Endothelial cell of umbilical vein (primary cell): ENCODE results near the gene NME7. TPM values are rescaled to one million over a fixed set of nuclear protein-coding genes. Genes with fewer than 3 reads are reported as not detected.

Source experiments
- BruUV-seq: library from RNA; stranded (reverse); fragments of 400-500 nt; replicated peaks from 2 replicates; lab custom pipeline; 2021; lab: Mats Ljungman, UMichigan
- CTCF ChIA-PET: fragments of 300-600, 350-600 bp; sonication (Branson Sonifier 250); formaldehyde crosslinking; loops from one replicate; lab custom pipeline; 2021; ENCODE audit warnings: antibody characterized with exemption, inconsistent platforms; lab: Charles Lee
- POLR2A ChIA-PET: fragments of 300-600, 350-600 bp; sonication (Branson Sonifier 250); formaldehyde crosslinking; loops from one replicate; lab custom pipeline; 2021; ENCODE audit warnings: antibody characterized with exemption, inconsistent platforms; lab: Charles Lee
- DNase-seq: peaks from one replicate; pipeline ENCODE4 v3.0.0-alpha.2; 2011; ENCODE audit warnings: low read depth, low spot score
- FAIRE-seq: peaks from 2 replicates; lab custom pipeline; 2011; peaks lifted over from hg19 to GRCh38; lab: Jason Lieb, UNC
- H2AFZ ChIP-seq: 2 replicates; pipeline ENCODE4 v1.6.0; 2012; ENCODE audit warnings: low read depth, low read length, control low read depth, inconsistent platforms
- H3K27ac ChIP-seq: 2 replicates; pipeline ENCODE4 v1.5.1; 2011; ENCODE audit warnings: low read depth, mild to moderate bottlenecking, control low read depth, low read length, moderate library complexity; ENCODE audit not compliant: insufficient read depth
- H3K27me3 ChIP-seq, 2 experiments: 2 replicates each; pipeline versions ENCODE4 v1.6.0 to v1.6.1; 2011; ENCODE audit warnings: low read length in 2 of 2, mixed read lengths in 1 of 2; ENCODE audit not compliant: control insufficient read depth in 2 of 2, insufficient read depth in 2 of 2
- H3K36me3 ChIP-seq, 2 experiments: 2 replicates in 1 of 2; 3 replicates in 1 of 2; pipeline ENCODE4 v1.5.1; 2011; ENCODE audit warnings: low read length in 2 of 2, mild to moderate bottlenecking in 1 of 2, moderate library complexity in 1 of 2; ENCODE audit not compliant: control insufficient read depth in 2 of 2, insufficient read depth in 2 of 2; ENCODE audit errors: extremely low read depth in 1 of 2
- H3K4me1 ChIP-seq: 3 replicates; pipeline ENCODE4 v1.5.1; 2011; ENCODE audit warnings: mild to moderate bottlenecking, low read length; ENCODE audit not compliant: control insufficient read depth, insufficient read depth; ENCODE audit errors: extremely low read depth
- H3K4me2 ChIP-seq: 2 replicates; pipeline ENCODE4 v1.6.1; 2011; ENCODE audit warnings: low read length, control low read depth, mixed read lengths; ENCODE audit not compliant: insufficient read depth
- H3K4me3 ChIP-seq, 3 experiments: fragments of 200-600 bp in 1 of 3; sonication (generic), shearing (Covaris generic) in 1 of 3; replicated peaks in 1 of 3; 2 replicates each; pipeline ENCODE4 v1.5.1; 2011 to 2016; ENCODE audit warnings: control low read depth in 3 of 3, low read length in 3 of 3, mild to moderate bottlenecking in 2 of 3, inconsistent platforms in 1 of 3, low read depth in 1 of 3, moderate library complexity in 1 of 3; ENCODE audit not compliant: insufficient read depth in 1 of 3
- H3K79me2 ChIP-seq: 2 replicates; pipeline ENCODE4 v1.6.0; 2012; ENCODE audit warnings: low read length, inconsistent platforms; ENCODE audit not compliant: control insufficient read depth, insufficient read depth
- H3K9ac ChIP-seq: replicated peaks from 2 replicates; pipeline ENCODE3; 2011; ENCODE audit warnings: low read length, control low read depth; ENCODE audit not compliant: insufficient read depth; ENCODE audit errors: extremely low read depth
- H3K9me1 ChIP-seq: replicated peaks from 3 replicates; pipeline ENCODE4 v1.6.0; 2011; ENCODE audit warnings: mild to moderate bottlenecking, low read length; ENCODE audit not compliant: control insufficient read depth, insufficient read depth; ENCODE audit errors: extremely low read depth
- H3K9me3 ChIP-seq: replicated peaks from 2 replicates; pipeline ENCODE4 v1.5.1; 2012; ENCODE audit warnings: low read length, inconsistent platforms; ENCODE audit not compliant: control insufficient read depth, insufficient read depth
- H4K20me1 ChIP-seq: replicated peaks from 2 replicates; pipeline ENCODE3; 2011; ENCODE audit warnings: mild to moderate bottlenecking, low read length; ENCODE audit not compliant: control insufficient read depth, insufficient read depth; ENCODE audit errors: extremely low read depth
- CTCF ChIP-seq, 2 donors: IDR thresholded peaks; 1 replicate in 1 of 2; 2 replicates in 1 of 2; pipeline ENCODE4 v1.5.1; 2011; ENCODE audit warnings: low read length in 2 of 2, mild to moderate bottlenecking in 2 of 2, moderate library complexity in 2 of 2, control low read depth in 1 of 2, inconsistent platforms in 1 of 2, low read depth in 1 of 2; ENCODE audit not compliant: insufficient read depth in 1 of 2; ENCODE audit errors: extremely low read depth in 1 of 2
- EZH2 ChIP-seq: IDR thresholded peaks from 2 replicates; pipeline ENCODE4 v1.6.1; 2012; ENCODE audit warnings: borderline replicate concordance, low read depth, mild to moderate bottlenecking, moderate library complexity, low read length, inconsistent platforms; ENCODE audit not compliant: severe bottlenecking
- FOS ChIP-seq: IDR thresholded peaks from 2 replicates; pipeline ENCODE4 v1.6.1; 2011; ENCODE audit warnings: mild to moderate bottlenecking, low read length, moderate library complexity, borderline replicate concordance; ENCODE audit not compliant: insufficient read depth
- GATA2 ChIP-seq: IDR thresholded peaks from 2 replicates; pipeline ENCODE4 v1.7.0; 2011; ENCODE audit warnings: low read depth, mild to moderate bottlenecking, moderate library complexity, mixed read lengths, low read length; ENCODE audit not compliant: insufficient read length, insufficient read depth
- JUN ChIP-seq: IDR thresholded peaks from 2 replicates; pipeline ENCODE4 v1.6.1; 2011; ENCODE audit warnings: borderline replicate concordance, low read depth; ENCODE audit not compliant: insufficient read length, insufficient read depth
- MAX ChIP-seq: IDR thresholded peaks from 2 replicates; pipeline ENCODE4 v1.6.1; 2011; ENCODE audit not compliant: insufficient read depth, insufficient read length
- MYC ChIP-seq: IDR thresholded peaks from one replicate; pipeline ENCODE4 v1.6.1; 2011; ENCODE audit warnings: mild to moderate bottlenecking, low read depth, low read length
- POLR2A ChIP-seq: IDR thresholded peaks from 2 replicates; pipeline ENCODE4 v1.6.1; 2012; ENCODE audit warnings: low read depth, mild to moderate bottlenecking, control low read depth, low read length
- POLR2AphosphoS5 ChIP-seq: IDR thresholded peaks from 2 replicates; pipeline ENCODE4 v1.6.1; 2012; ENCODE audit warnings: low read depth, mild to moderate bottlenecking, control low read depth, low read length, moderate library complexity; ENCODE audit not compliant: insufficient read depth
- dilution Hi-C: fragments of 300-500 bp; cut with MboI; formaldehyde crosslinking; loops from one replicate; pipeline ENCODE4 v1.15.0; 2019; ENCODE audit warnings: low sequenced_read_pairs; ENCODE audit not compliant: extremely low pct_ligation_motif_present
- intact Hi-C: fragments of 100-400 bp; cut with micrococcal nuclease; formaldehyde crosslinking; loops from one replicate; pipeline ENCODE4 v1.10.0; 2022
- polyA plus RNA-seq, 4 experiments: library from polyadenylated mRNA; depleted of rRNA in 3 of 4; stranded (reverse) in 3 of 4; unstranded in 1 of 4; fragments of >200 nt; gene quantifications; 2 replicates each; pipeline versions ENCODE4 v1.2.1 to v1.2.3, GENCODE V29; 2011 to 2012; ENCODE audit warnings: missing spikeins in 1 of 4
- total RNA-seq: library from RNA; stranded (reverse); gene quantifications from 2 replicates; pipeline ENCODE4 v1.2.3, GENCODE V29; 2021

The NME7 gene
- total and polyA plus RNA-seq, 2 donors (not counting 3 experiments of a cell fraction or from before 2014, with no cell fraction given), result 16.5 to 25.3 TPM

DNA sequence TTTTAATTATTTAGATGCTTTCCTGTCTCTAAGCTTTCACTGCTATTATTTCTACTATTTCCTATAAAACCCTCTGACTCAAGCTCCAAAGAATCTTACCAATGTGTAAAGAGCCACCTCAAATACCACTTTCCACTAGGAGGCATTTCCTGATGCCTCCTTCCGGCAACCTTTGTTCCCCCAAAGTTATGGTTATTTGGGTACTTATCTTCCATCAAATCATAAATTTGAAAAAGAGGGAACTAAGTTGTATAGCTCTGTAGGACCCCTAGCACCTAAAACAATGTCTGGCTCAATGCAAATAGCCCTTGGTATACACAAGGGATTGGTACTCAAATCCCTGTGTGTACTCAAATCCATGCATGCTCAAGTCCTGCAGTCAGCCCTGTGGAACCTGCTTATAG lies 79.6 kb downstream of the NME7 start:
- H3K79me2 ChIP-seq, result no peaks in the 10 kb centered on the region
- H3K27me3 ChIP-seq, result no peaks in the 10 kb centered on the region
- no peaks in the 10 kb centered on the region for H3K9me1 ChIP-seq
- no peak for FAIRE-seq
- TF ChIP-seq FOS (peak; percentile 18), GATA2 (peak; percentile 49), EZH2 (no peak)
- no peak overlapping the region for H3K9ac ChIP-seq
- intact Hi-C loops, result loop anchor here (5.0 kb wide), 1 partner anchor 36 kb away; no protein-coding TSS in a partner anchor
- peaks cover 13% of the 10 kb centered on the region for H3K4me1 ChIP-seq
- H2AFZ ChIP-seq, result no peak overlapping the region
- peak overlapping the region; percentile 31 for H3K4me2 ChIP-seq
- H4K20me1 ChIP-seq, result no peaks in the 10 kb centered on the region
- CTCF ChIA-PET, result interaction anchor here (1.6 kb wide), 1 partner anchor 61 kb away, joined by 4 read pairs; no protein-coding TSS in a partner anchor
- H3K27ac ChIP-seq, result peak overlapping the region; percentile 5
- no TSS peak for BruUV-seq
- H3K36me3 ChIP-seq, result no peaks in the 10 kb centered on the region
- DNase-seq, result peak; percentile 18
- POLR2A ChIA-PET, result no interaction called here
- no peak overlapping the region for H3K4me3 ChIP-seq
- no peaks in the 10 kb centered on the region for H3K9me3 ChIP-seq
- dilution Hi-C loops, result no loop called here

DNA sequence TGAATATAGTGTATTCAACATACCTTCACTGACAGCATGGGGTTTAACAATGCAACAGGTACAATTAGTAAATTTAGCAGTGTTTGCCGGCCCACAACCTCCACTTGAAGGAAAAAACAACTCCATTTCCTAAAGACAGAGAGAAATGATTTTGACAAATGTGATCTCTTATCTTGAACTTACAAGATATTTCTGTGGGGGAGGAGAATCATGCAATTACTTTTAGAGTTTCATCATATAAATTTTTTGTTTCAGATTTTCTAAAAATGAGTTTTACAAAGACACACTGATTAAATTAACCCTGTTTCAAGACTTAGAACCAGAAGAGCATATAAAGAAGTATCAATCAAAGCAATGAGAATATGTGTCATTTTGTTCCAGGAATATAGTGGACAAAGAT lies 80.3 kb downstream of the NME7 start:
- H3K4me2 ChIP-seq, result no peak overlapping the region
- FAIRE-seq, result no peak
- intact Hi-C loops, result loop anchor here (5.0 kb wide), 1 partner anchor 35 kb away; no protein-coding TSS in a partner anchor

More for the DNA sequence above, 80.3 kb downstream of the NME7 start:
- TF ChIP-seq JUN (no peak), POLR2A (no peak), POLR2AphosphoS5 (no peak), EZH2 (no peak), FOS (no peak), CTCF (IDR thresholded peaks at IDR 0.05; ENCODE audit: extremely low read depth in 1 of 2, insufficient read depth in 1 of 2, low read depth in 1 of 2, low read length in 2 of 2) (no peak), GATA2 (no peak), MAX (no peak), MYC (no peak)
- no peak overlapping the region for H3K4me3 ChIP-seq
- POLR2A ChIA-PET, result no interaction called here
- no peaks in the 10 kb centered on the region for H3K36me3 ChIP-seq
- CTCF ChIA-PET, result interaction anchor here (1.6 kb wide), 1 partner anchor 62 kb away, joined by 4 read pairs; no protein-coding TSS in a partner anchor
- dilution Hi-C loops, result no loop called here
- H3K9me3 ChIP-seq, result no peaks in the 10 kb centered on the region
- H4K20me1 ChIP-seq, result no peaks in the 10 kb centered on the region
- no peaks in the 10 kb centered on the region for H3K27me3 ChIP-seq
- peaks cover 13% of the 10 kb centered on the region for H3K4me1 ChIP-seq
- H3K9ac ChIP-seq, result no peak overlapping the region
- no peaks in the 10 kb centered on the region for H3K79me2 ChIP-seq
- DNase-seq, result no peak
- no peak overlapping the region for H3K27ac ChIP-seq
- no peaks in the 10 kb centered on the region for H3K9me1 ChIP-seq
- no TSS peak for BruUV-seq
- H2AFZ ChIP-seq, result no peak overlapping the region
